ENCODE measurements around the gene SLFN14. TPM values are rescaled to one million over a fixed set of nuclear protein-coding genes. Genes with fewer than 3 reads are reported as not detected.
"Not testable (repeated sequence)": the region's sequence is repeated elsewhere in the genome, so short reads cannot be mapped to it uniquely, and the experiment has no call there.

The SLFN14 gene
- polyA plus RNA-seq, 3 donors = 0.11 to 0.12 TPM; not detected in 1

DNA sequence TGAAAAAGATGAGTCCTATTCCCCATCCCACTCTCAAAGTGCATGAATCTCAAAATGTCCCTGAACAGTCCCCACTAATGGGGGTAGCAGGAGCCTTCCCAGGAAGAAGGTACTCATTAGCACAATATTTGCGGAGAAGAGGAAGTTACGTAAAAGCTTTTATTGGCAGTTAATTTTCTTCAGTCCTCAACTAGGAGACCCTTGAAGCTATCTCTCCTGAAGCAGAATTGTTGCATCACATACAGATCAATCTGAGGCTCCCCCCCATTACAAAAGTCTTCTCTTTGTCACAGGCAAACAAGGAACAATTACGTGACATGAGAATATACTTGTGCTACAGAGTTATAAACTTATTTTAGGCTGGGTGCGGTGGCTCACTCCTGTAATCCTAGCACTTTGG is 37.3 kb downstream of the SLFN14 start:
- H3K36me3 Mint-ChIP-seq = no peaks in the 10 kb centered on the region
- Histone ChIP-seq H3K79me2 (ENCODE audit: insufficient read depth, low read length) (no peaks in the 10 kb centered on the region), H4K20me1 (ENCODE audit: insufficient read depth, low read length) (no peaks in the 10 kb centered on the region), H3K4me3 (replicated peaks in 1 of 3; ENCODE audit: low read depth in 2 of 3, low read length in 3 of 3) (no peak overlapping the region), H2AFZ (ENCODE audit: insufficient read depth, low read depth, low read length, poor library complexity, severe bottlenecking) (no peak overlapping the region), H3K9ac (ENCODE audit: insufficient read depth, low read length, poor library complexity, severe bottlenecking) (no peak overlapping the region), H3K4me1 (ENCODE audit: control insufficient read depth in 1 of 2, insufficient read depth in 2 of 2, low read length in 2 of 2) (peaks cover 39 to 46% of the 10 kb centered on the region in 2 donors), H3K27me3 (ENCODE audit: control insufficient read depth in 2 of 2, insufficient read depth in 2 of 2, low read length in 2 of 2) (no peaks in the 10 kb centered on the region), H3K4me2 (replicated peaks; ENCODE audit: extremely low read depth, low read length, poor library complexity, severe bottlenecking) (peak overlapping the region; percentile 6), H3K36me3 (replicated peaks in 1 of 2; ENCODE audit: control insufficient read depth in 1 of 2, insufficient read depth in 2 of 2, low read length in 2 of 2) (no peaks in the 10 kb centered on the region), H3K27ac (ENCODE audit: low read depth in 1 of 2, low read length in 2 of 2) (no peak overlapping the region), H3K9me3 (replicated peaks in 1 of 2; ENCODE audit: control insufficient read depth in 1 of 2, insufficient read depth in 1 of 2, low read length in 2 of 2) (no peaks in the 10 kb centered on the region)
- H3K27ac Mint-ChIP-seq = peak overlapping the region in 2 of 7 donors; percentile 10 to 30
- DNase-seq = peak in 1 of 3 donors; percentile 36
- H3K4me3 Mint-ChIP-seq = peak overlapping the region in 1 of 2 donors; percentile 11
- H3K27me3 Mint-ChIP-seq (ENCODE audit: low read depth in 3 of 3) = no peaks in the 10 kb centered on the region
- intact Hi-C loops (cut with micrococcal nuclease) = no loop called here
- peaks cover 47% of the 10 kb centered on the region for H3K4me1 Mint-ChIP-seq
- TF ChIP-seq, protein P1, sequence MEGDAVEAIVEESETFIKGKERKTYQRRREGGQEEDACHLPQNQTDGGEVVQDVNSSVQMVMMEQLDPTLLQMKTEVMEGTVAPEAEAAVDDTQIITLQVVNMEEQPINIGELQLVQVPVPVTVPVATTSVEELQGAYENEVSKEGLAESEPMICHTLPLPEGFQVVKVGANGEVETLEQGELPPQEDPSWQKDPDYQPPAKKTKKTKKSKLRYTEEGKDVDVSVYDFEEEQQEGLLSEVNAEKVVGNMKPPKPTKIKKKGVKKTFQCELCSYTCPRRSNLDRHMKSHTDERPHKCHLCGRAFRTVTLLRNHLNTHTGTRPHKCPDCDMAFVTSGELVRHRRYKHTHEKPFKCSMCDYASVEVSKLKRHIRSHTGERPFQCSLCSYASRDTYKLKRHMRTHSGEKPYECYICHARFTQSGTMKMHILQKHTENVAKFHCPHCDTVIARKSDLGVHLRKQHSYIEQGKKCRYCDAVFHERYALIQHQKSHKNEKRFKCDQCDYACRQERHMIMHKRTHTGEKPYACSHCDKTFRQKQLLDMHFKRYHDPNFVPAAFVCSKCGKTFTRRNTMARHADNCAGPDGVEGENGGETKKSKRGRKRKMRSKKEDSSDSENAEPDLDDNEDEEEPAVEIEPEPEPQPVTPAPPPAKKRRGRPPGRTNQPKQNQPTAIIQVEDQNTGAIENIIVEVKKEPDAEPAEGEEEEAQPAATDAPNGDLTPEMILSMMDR (IDR thresholded peaks at IDR 0.05) = no peak
- H3K9me3 Mint-ChIP-seq = peaks cover 0 to 8% (median 5%) of the 10 kb centered on the region in 7 donors
- 60% methylated on average over 2 of the region's 4 CpGs for whole genome bisulfite sequencing (ENCODE audit: insufficient coverage)

DNA sequence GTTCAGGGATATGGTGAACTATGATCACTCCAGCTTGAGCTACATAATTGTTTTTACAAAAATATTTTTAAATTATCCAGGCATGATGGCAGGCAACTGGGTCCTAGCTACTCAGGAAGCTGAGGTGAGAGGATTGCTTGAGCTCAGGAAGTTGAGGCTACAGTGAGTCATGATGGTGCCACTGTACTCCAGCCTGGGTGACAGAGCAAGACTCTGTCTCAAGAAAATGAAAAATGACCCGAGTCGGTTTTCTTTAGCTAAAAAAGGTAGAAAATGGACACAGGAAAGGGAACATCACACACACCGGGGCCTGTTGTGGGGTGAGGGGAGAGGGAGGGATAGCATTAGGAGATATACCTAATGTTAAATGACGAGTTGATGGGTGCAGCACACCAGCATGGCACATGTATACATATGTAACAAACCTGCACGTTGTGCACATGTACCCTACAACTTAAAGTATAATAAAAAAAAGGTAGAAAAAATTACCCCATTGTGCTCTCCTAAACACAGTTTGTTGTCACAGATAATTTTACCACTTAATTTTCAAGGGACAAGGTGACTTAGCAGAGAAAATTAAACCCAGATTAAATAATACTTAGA is 38.9 kb downstream of the SLFN14 start:
- Mint-ChIP-seq H3K9me3 (peaks cover 2 to 11% (median 7%) of the 10 kb centered on the region in 7 donors), H3K4me1 (peaks cover 39% of the 10 kb centered on the region), H3K4me3 (peak overlapping the region in 1 of 2 donors; percentile 72), H3K27ac (peak overlapping the region; percentile 38 to 86 (median 79))
- H3K36me3 Mint-ChIP-seq; H3K36me3 ChIP-seq (replicated peaks in 1 of 2; ENCODE audit: control insufficient read depth in 1 of 2, insufficient read depth in 2 of 2, low read length in 2 of 2); H3K27me3 Mint-ChIP-seq (ENCODE audit: low read depth in 3 of 3); H2AFZ ChIP-seq (ENCODE audit: insufficient read depth, low read depth, low read length, poor library complexity, severe bottlenecking); intact Hi-C loops (cut with micrococcal nuclease); H3K9me3 ChIP-seq (replicated peaks in 1 of 2; ENCODE audit: control insufficient read depth in 1 of 2, insufficient read depth in 1 of 2, low read length in 2 of 2); H3K79me2 ChIP-seq (ENCODE audit: insufficient read depth, low read length); H4K20me1 ChIP-seq (ENCODE audit: insufficient read depth, low read length); H3K27me3 ChIP-seq (ENCODE audit: control insufficient read depth in 2 of 2, insufficient read depth in 2 of 2, low read length in 2 of 2): not testable (repeated sequence)
- 0% methylated on average over 2 of the region's 5 CpGs for WGBS (ENCODE audit: insufficient coverage)
- peak overlapping the region in 1 of 3 experiments; percentile 43 for H3K4me3 ChIP-seq (replicated peaks in 1 of 3; ENCODE audit: low read depth in 2 of 3, low read length in 3 of 3)
- peak overlapping the region; percentile 4 for H3K9ac ChIP-seq (ENCODE audit: insufficient read depth, low read length, poor library complexity, severe bottlenecking)
- DNase-seq = peak; percentile 53 to 73 (median 72)
- H3K27ac ChIP-seq (ENCODE audit: low read depth in 1 of 2, low read length in 2 of 2) = peak overlapping the region; percentile 6 to 45
- peak overlapping the region; percentile 40 for H3K4me2 ChIP-seq (replicated peaks; ENCODE audit: extremely low read depth, low read length, poor library complexity, severe bottlenecking)
- peaks cover 39 to 42% of the 10 kb centered on the region in 2 donors for H3K4me1 ChIP-seq (ENCODE audit: control insufficient read depth in 1 of 2, insufficient read depth in 2 of 2, low read length in 2 of 2)
